H1 (cell line): ENCODE results near the gene MSL3B.
A peak's percentile ranks its signal among the peaks of the same experiment; 100 is the strongest.

Experiments used
- CTCF ChIA-PET: fragments of 300-600 bp; sonication (Branson Sonifier 250); formaldehyde crosslinking; loops from one replicate; lab custom pipeline; 2021; ENCODE audit not compliant: partially characterized antibody; lab: Charles Lee
- POLR2A ChIA-PET: fragments of 300-600 bp; sonication (Branson Sonifier 250); formaldehyde crosslinking; loops from one replicate; lab custom pipeline; 2021; ENCODE audit warnings: inconsistent platforms; ENCODE audit not compliant: partially characterized antibody; lab: Charles Lee
- DNase-seq, 2 experiments: peaks; one replicate each; pipeline versions ENCODE4 v3.0.0 to v3.0.0-alpha.2; 2010 to 2022; ENCODE audit warnings: low spot score in 2 of 2, low read depth in 1 of 2, mixed read lengths in 1 of 2
- FAIRE-seq: peaks from 2 replicates; lab custom pipeline; 2011; peaks lifted over from hg19 to GRCh38; lab: Jason Lieb, UNC
- H2AFZ ChIP-seq: 2 replicates; pipeline ENCODE4 v1.8.1; 2012; ENCODE audit warnings: low read length, inconsistent platforms
- H2AK5ac ChIP-seq: 2 replicates; pipeline ENCODE4 v1.6.1; 2013; ENCODE audit warnings: low read depth, low read length
- H2BK120ac ChIP-seq: replicated peaks from 2 replicates; pipeline ENCODE3; 2013; ENCODE audit warnings: low read depth, low read length, inconsistent platforms
- H2BK12ac ChIP-seq: 2 replicates; pipeline ENCODE4 v1.6.1; 2013; ENCODE audit warnings: low read depth, low read length
- H2BK15ac ChIP-seq: 2 replicates; pipeline ENCODE4 v1.6.1; 2013; ENCODE audit warnings: low read length
- H2BK20ac ChIP-seq: 2 replicates; pipeline ENCODE4 v1.6.1; 2013; ENCODE audit warnings: low read length
- H2BK5ac ChIP-seq: 2 replicates; pipeline ENCODE4 v1.6.1; 2013; ENCODE audit warnings: low read depth, low read length
- H3K14ac ChIP-seq: 2 replicates; pipeline ENCODE4 v1.6.1; 2013; ENCODE audit warnings: inconsistent platforms; ENCODE audit not compliant: insufficient read length
- H3K18ac ChIP-seq: 2 replicates; pipeline ENCODE4 v1.6.1; 2013; ENCODE audit warnings: low read length; ENCODE audit errors: extremely low read depth
- H3K23ac ChIP-seq: 2 replicates; pipeline ENCODE4 v1.6.1; 2013; ENCODE audit warnings: inconsistent platforms; ENCODE audit not compliant: insufficient read length
- H3K23me2 ChIP-seq: 2 replicates; pipeline ENCODE4 v1.6.1; 2013; ENCODE audit warnings: low read depth, low read length
- H3K27ac ChIP-seq: 2 replicates; pipeline ENCODE4 v1.6.1; 2011; ENCODE audit warnings: low read depth, low read length, inconsistent platforms
- H3K27me3 ChIP-seq, 4 experiments: replicated peaks in 1 of 4; 1 replicate in 1 of 4; 2 replicates in 3 of 4; pipeline versions ENCODE4 v1.6.1 to v1.8.1; 2011 to 2013; ENCODE audit warnings: low read length in 3 of 4, mild to moderate bottlenecking in 3 of 4, inconsistent platforms in 2 of 4, mixed read lengths in 2 of 4, moderate library complexity in 1 of 4; ENCODE audit not compliant: control insufficient read depth in 3 of 4, insufficient read depth in 3 of 4; ENCODE audit errors: extremely low read depth in 1 of 4
- H3K36me3 ChIP-seq, 4 experiments: 2 replicates each; pipeline versions ENCODE4 v1.6.1 to v1.8.1; 2011 to 2013; ENCODE audit warnings: mild to moderate bottlenecking in 4 of 4, low read length in 3 of 4, moderate library complexity in 2 of 4, control low read depth in 1 of 4, inconsistent platforms in 1 of 4; ENCODE audit not compliant: insufficient read depth in 4 of 4, control insufficient read depth in 2 of 4
- H3K4ac ChIP-seq: replicated peaks from 2 replicates; pipeline ENCODE3; 2013; ENCODE audit warnings: low read length, low read depth, mixed read lengths, inconsistent platforms; ENCODE audit not compliant: insufficient read length
- H3K4me1 ChIP-seq, 4 experiments: replicated peaks in 1 of 4; 1 replicate in 1 of 4; 2 replicates in 3 of 4; pipeline versions ENCODE4 v1.6.1 to v1.8.1; 2011 to 2013; ENCODE audit warnings: low read length in 3 of 4, inconsistent platforms in 2 of 4, mixed read lengths in 1 of 4; ENCODE audit not compliant: insufficient read depth in 4 of 4, control insufficient read depth in 3 of 4
- H3K4me2 ChIP-seq, 2 experiments: 2 replicates each; pipeline versions ENCODE4 v1.6.1 to v1.8.1; 2011 to 2013; ENCODE audit warnings: low read depth in 2 of 2, low read length in 2 of 2, control low read depth in 1 of 2, inconsistent platforms in 1 of 2, mild to moderate bottlenecking in 1 of 2; ENCODE audit not compliant: insufficient read depth in 1 of 2
- H3K4me3 ChIP-seq, 4 experiments: fragments of 200-600, 300-600 bp in 1 of 4; sonication (generic), shearing (Covaris generic), sonication (Bioruptor Twin) in 1 of 4; 2 replicates each; pipeline versions ENCODE4 v1.5.1 to v1.8.1; 2011 to 2016; ENCODE audit warnings: low read length in 4 of 4, low read depth in 3 of 4, control low read depth in 2 of 4, inconsistent platforms in 2 of 4, mild to moderate bottlenecking in 2 of 4, mixed read lengths in 1 of 4, moderate library complexity in 1 of 4; ENCODE audit not compliant: insufficient read depth in 2 of 4; ENCODE audit errors: extremely low read depth in 1 of 4
- H3K56ac ChIP-seq: replicated peaks from 2 replicates; pipeline ENCODE3; 2013; ENCODE audit warnings: low read depth, mild to moderate bottlenecking, mixed read lengths, low read length, inconsistent platforms; ENCODE audit not compliant: insufficient read length
- H3K79me1 ChIP-seq: 2 replicates; pipeline ENCODE4 v1.6.1; 2013; ENCODE audit warnings: low read depth, low read length, control low read depth
- H3K79me2 ChIP-seq, 2 experiments: 2 replicates each; pipeline versions ENCODE4 v1.6.1 to v1.8.1; 2012 to 2013; ENCODE audit warnings: low read length in 2 of 2, mild to moderate bottlenecking in 2 of 2, inconsistent platforms in 1 of 2; ENCODE audit not compliant: insufficient read depth in 2 of 2, control insufficient read depth in 1 of 2
- H3K9ac ChIP-seq, 4 experiments: replicated peaks in 1 of 4; 1 replicate in 1 of 4; 2 replicates in 3 of 4; pipeline versions ENCODE4 v1.6.1 to v1.8.1; 2011 to 2013; ENCODE audit warnings: low read depth in 3 of 4, low read length in 3 of 4, control low read depth in 2 of 4, mild to moderate bottlenecking in 2 of 4, moderate library complexity in 2 of 4, inconsistent platforms in 1 of 4; ENCODE audit errors: extremely low read depth in 1 of 4
- H3K9me3 ChIP-seq, 2 experiments: 2 replicates each; pipeline versions ENCODE4 v1.6.1 to v1.8.1; 2012 to 2013; ENCODE audit warnings: mild to moderate bottlenecking in 2 of 2, moderate library complexity in 2 of 2, control low read depth in 1 of 2, inconsistent platforms in 1 of 2, low read depth in 1 of 2, low read length in 1 of 2, mixed read lengths in 1 of 2; ENCODE audit not compliant: insufficient read depth in 2 of 2
- H4K20me1 ChIP-seq, 2 experiments: replicated peaks in 1 of 2; 2 replicates each; pipeline versions ENCODE3 to v1.8.1; 2011 to 2013; ENCODE audit warnings: inconsistent platforms in 2 of 2, low read length in 2 of 2, mild to moderate bottlenecking in 1 of 2; ENCODE audit not compliant: insufficient read depth in 2 of 2, control insufficient read depth in 1 of 2
- H4K5ac ChIP-seq: 2 replicates; pipeline ENCODE4 v1.6.1; 2013; ENCODE audit warnings: low read length, low read depth, mixed read lengths, inconsistent platforms; ENCODE audit not compliant: insufficient read length
- H4K8ac ChIP-seq: 2 replicates; pipeline ENCODE4 v1.8.0; 2013; ENCODE audit warnings: mild to moderate bottlenecking, moderate library complexity, low read length, inconsistent platforms; ENCODE audit not compliant: insufficient read depth; ENCODE audit errors: extremely low read depth
- H4K91ac ChIP-seq: replicated peaks from 2 replicates; pipeline ENCODE3; 2013; ENCODE audit warnings: low read length, mixed read lengths, inconsistent platforms; ENCODE audit not compliant: insufficient read length
- CBX8 ChIP-seq: fragments of 300-800, 300-1000 bp; sonication (generic); IDR thresholded peaks from 2 replicates; pipeline ENCODE4 v1.7.1; 2016; ENCODE audit warnings: low read depth, low read length, borderline replicate concordance
- EP300 ChIP-seq, 2 experiments: IDR thresholded peaks; 1 replicate in 1 of 2; 2 replicates in 1 of 2; pipeline ENCODE4 v1.6.1; 2011 to 2012; ENCODE audit warnings: low read depth in 2 of 2, low read length in 2 of 2, mild to moderate bottlenecking in 2 of 2, borderline replicate concordance in 1 of 2, inconsistent platforms in 1 of 2, moderate library complexity in 1 of 2
- KDM1A ChIP-seq: fragments of 200-600, 300-600 bp; sonication (generic); IDR thresholded peaks from 2 replicates; pipeline ENCODE4 v1.7.1; 2016; ENCODE audit warnings: mild to moderate bottlenecking, low read length, borderline replicate concordance
- MAFK ChIP-seq: IDR thresholded peaks from 2 replicates; pipeline ENCODE4 v1.6.1; 2012; ENCODE audit warnings: low read depth, mild to moderate bottlenecking, improper control_type of control experiment, low read length
- RAD21 ChIP-seq, 2 experiments: IDR thresholded peaks in 1 of 2; conservative IDR thresholded peaks in 1 of 2; 2 replicates each; pipeline ENCODE4 v1.6.1; 2011; ENCODE audit warnings: low read depth in 2 of 2, low read length in 2 of 2, improper control_type of control experiment in 1 of 2, inconsistent platforms in 1 of 2, mild to moderate bottlenecking in 1 of 2, moderate library complexity in 1 of 2
- TEAD4 ChIP-seq: IDR thresholded peaks from 2 replicates; pipeline ENCODE4 v1.6.1; 2012; ENCODE audit warnings: low read depth, low read length, inconsistent platforms, mixed read lengths
- YY1 ChIP-seq: IDR thresholded peaks from 2 replicates; pipeline ENCODE4 v1.6.1; 2011; ENCODE audit warnings: low read depth, mild to moderate bottlenecking, low read length
- WGBS, 2 experiments: shearing (Covaris generic) in 1 of 2; methylation state at CpG; one replicate each; pipeline versions ENCODE4 v1.1.6 to v1.1.7; 2013 to 2015; ENCODE audit warnings: low lambda C conversion rate in 2 of 2, mixed read lengths in 2 of 2, inconsistent platforms in 1 of 2, low coverage in 1 of 2, missing lambda C conversion rate in 1 of 2; ENCODE audit not compliant: insufficient replicate concordance in 2 of 2, insufficient coverage in 1 of 2, insufficient read length in 1 of 2; ENCODE audit errors: extremely low coverage in 1 of 2, missing lambda C conversion rate in 1 of 2; 5-methylcytosine and 5-hydroxymethylcytosine counted together

MSL3B gene

DNA sequence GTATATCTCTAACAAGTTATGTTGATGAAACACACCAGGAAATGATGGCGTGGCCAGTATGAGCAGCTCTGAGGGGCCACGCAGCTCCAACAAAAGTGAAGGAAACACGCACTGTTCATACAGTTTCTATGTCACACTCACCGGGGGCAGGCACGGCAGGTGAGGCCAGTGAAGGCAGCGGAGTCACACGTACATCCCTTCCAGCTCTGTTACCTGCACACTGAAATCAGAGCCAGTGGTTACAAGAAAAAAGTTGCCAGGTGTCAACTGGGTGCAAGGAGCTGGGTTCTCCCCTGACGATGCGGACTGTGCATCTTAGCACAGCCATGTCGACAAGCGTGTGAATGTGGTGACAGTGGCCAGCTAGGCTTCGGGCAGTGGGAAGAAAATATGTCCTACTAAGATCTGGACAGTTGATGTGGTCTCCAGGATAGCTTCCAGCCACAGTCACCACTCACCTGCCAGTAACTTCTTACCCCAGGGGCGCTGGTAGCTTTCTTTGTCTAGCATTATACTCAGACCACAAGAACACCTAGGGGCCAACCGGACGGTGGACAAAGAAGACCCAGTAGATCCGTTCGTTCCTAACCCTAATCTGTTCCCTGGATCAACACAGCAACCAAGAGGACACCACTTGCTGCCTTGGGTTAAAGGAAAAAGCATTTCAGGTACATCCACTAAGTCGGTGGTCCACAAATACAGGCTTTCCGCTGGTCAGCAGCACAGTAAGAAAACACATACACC lies 23.9 kb downstream of the MSL3B start:
- H2BK5ac ChIP-seq, result no peak overlapping the region
- no peak overlapping the region for H3K4me3 ChIP-seq
- peak overlapping the region; percentile 65; the same call in 1 of the 2 replicates for H4K8ac ChIP-seq
- H3K36me3 ChIP-seq, result peaks cover 77 to 100% (median 97%) of the 10 kb centered on the region in 4 experiments
- H3K4ac ChIP-seq, result no peak overlapping the region
- H2BK15ac ChIP-seq, result no peak overlapping the region
- no peak overlapping the region for H3K18ac ChIP-seq
- no peaks in the 10 kb centered on the region for H3K4me1 ChIP-seq
- H3K9me3 ChIP-seq, result no peaks in the 10 kb centered on the region
- H3K27ac ChIP-seq, result no peak overlapping the region
- no peak overlapping the region for H2BK120ac ChIP-seq
- no peak for FAIRE-seq
- H2AK5ac ChIP-seq, result no peak overlapping the region
- H3K27me3 ChIP-seq, result no peaks in the 10 kb centered on the region
- H3K56ac ChIP-seq, result no peak overlapping the region
- H4K20me1 ChIP-seq, result peaks cover 23 to 27% of the 10 kb centered on the region in 2 experiments
- H3K23ac ChIP-seq, result no peak overlapping the region
- CTCF ChIA-PET, result interaction anchor here (0.7 to 1.2 kb wide), 3 partner anchors 9 to 396 kb away, joined by 3 to 4 read pairs (median 3); no protein-coding TSS in a partner anchor
- H3K14ac ChIP-seq, result no peak overlapping the region
- no peak overlapping the region for H2BK12ac ChIP-seq
- H4K5ac ChIP-seq, result no peak overlapping the region
- no peak overlapping the region for H2AFZ ChIP-seq
- H3K23me2 ChIP-seq, result no peaks in the 10 kb centered on the region
- H3K79me1 ChIP-seq, result 0 out of 2 replicates have a peak, but pooled peaks cover 3% of the 10 kb centered on the region
- peaks cover 3 to 52% of the 10 kb centered on the region in 2 experiments; a peak in 3 of 4 replicates for H3K79me2 ChIP-seq
- no peak overlapping the region for H4K91ac ChIP-seq
- H2BK20ac ChIP-seq, result no peak overlapping the region
- no peak overlapping the region for H3K4me2 ChIP-seq
- DNase-seq, result peak in 1 of 2 experiments; percentile 13
- no peak overlapping the region for H3K9ac ChIP-seq
- 93% methylated on average over 19 of the region's 19 CpGs; no CpG with 5 or more reads in 1 of the 2 experiments for WGBS, 2 experiments
- POLR2A ChIA-PET, result interaction anchor here (1.0 to 1.4 kb wide), 3 partner anchors 8 to 16 kb away, joined by 3 to 8 read pairs (median 4); no protein-coding TSS in a partner anchor
- TF ChIP-seq YY1, result no peak
- no peak for TF ChIP-seq KDM1A
- TF ChIP-seq MAFK, result no peak
- TF ChIP-seq CBX8, result no peak
- no peak for TF ChIP-seq RAD21 (IDR thresholded peaks at IDR 0.05 in 1 of 2, conservative IDR thresholded peaks at IDR 0.05 in 1 of 2; ENCODE audit: low read depth in 2 of 2, low read length in 2 of 2)
- TF ChIP-seq EP300 (IDR thresholded peaks at IDR 0.05; ENCODE audit: borderline replicate concordance in 1 of 2, low read depth in 2 of 2, low read length in 2 of 2), result no peak
- no peak for TF ChIP-seq TEAD4
